ENCODE measurements around the gene MSRB3.
"Not testable (repeated sequence)": the region's sequence is repeated elsewhere in the genome, so short reads cannot be mapped to it uniquely, and the experiment has no call there.

The MSRB3 gene

DNA sequence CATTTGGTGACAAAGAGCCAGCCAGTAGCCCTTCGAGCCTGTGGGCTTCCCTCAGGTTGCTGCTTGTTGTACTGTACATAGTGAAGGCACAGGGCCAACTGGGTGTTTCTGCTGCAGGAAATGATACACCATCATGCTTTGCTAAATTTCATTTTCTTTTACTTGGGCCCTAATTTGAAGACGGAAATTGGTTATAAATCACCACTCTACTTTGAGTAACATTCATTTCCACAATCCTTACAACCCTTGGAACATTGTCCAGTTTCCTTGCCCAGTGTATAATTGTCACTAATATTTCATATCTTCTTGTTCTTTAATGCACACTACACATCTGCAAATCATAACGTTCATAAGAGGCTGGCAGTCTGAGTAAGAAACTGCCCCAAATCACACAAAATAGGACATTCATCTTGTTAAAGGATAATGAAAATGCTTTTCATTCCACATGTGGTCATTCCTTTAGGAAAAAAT lies 30.2 kb downstream of the MSRB3 start:
- Histone ChIP-seq H2BK5ac (ENCODE audit: low read length) (no peak overlapping the region), H3K27me3 (ENCODE audit: control insufficient read depth in 3 of 3, insufficient read depth in 3 of 3, low read depth in 1 of 3, low read length in 3 of 3) (no peaks in the 10 kb centered on the region), H3K4ac (ENCODE audit: low read length) (no peak overlapping the region), H3K18ac (ENCODE audit: low read length) (no peak overlapping the region), H2AK5ac (ENCODE audit: low read depth, low read length) (no peak overlapping the region), H2BK120ac (ENCODE audit: low read depth, low read length) (no peak overlapping the region), H2BK15ac (ENCODE audit: low read length) (no peak overlapping the region), H2AFZ (ENCODE audit: low read length) (no peak overlapping the region), H4K8ac (ENCODE audit: low read depth, low read length) (no peak overlapping the region), H3K4me1 (ENCODE audit: control insufficient read depth in 2 of 2, insufficient read depth in 1 of 2, low read depth in 1 of 2, low read length in 2 of 2) (peaks cover 0 to 5% of the 10 kb centered on the region in 2 donors), H3K27ac (replicated peaks; ENCODE audit: low read length) (no peak overlapping the region), H3K9me3 (replicated peaks in 1 of 2; ENCODE audit: control insufficient read depth in 2 of 2, insufficient read depth in 1 of 2, low read depth in 1 of 2, low read length in 2 of 2) (no peaks in the 10 kb centered on the region), H3K14ac (ENCODE audit: low read length) (no peak overlapping the region), H3K4me3 (ENCODE audit: low read length in 2 of 2) (no peak overlapping the region), H3K36me3 (replicated peaks in 1 of 2; ENCODE audit: control insufficient read depth in 2 of 2, insufficient read depth in 2 of 2, low read length in 2 of 2) (no peaks in the 10 kb centered on the region), H3K9ac (ENCODE audit: low read depth, low read length, poor library complexity) (no peak overlapping the region), H2BK12ac (ENCODE audit: low read length) (no peak overlapping the region), H3K79me1 (ENCODE audit: low read depth, low read length) (no peaks in the 10 kb centered on the region), H4K91ac (ENCODE audit: low read depth, low read length, poor library complexity) (no peak overlapping the region), H3K23ac (ENCODE audit: low read depth, low read length, poor library complexity) (no peak overlapping the region), H3K4me2 (ENCODE audit: insufficient read depth, low read length, poor library complexity, severe bottlenecking) (no peak overlapping the region)
- WGBS, 2 donors (ENCODE audit: extremely low coverage in 2 of 2, insufficient read length in 2 of 2, insufficient replicate concordance in 1 of 2) = no CpG with 5 or more reads among the region's 3 CpGs
- DNase-seq (ENCODE audit: low spot score) = no peak

DNA sequence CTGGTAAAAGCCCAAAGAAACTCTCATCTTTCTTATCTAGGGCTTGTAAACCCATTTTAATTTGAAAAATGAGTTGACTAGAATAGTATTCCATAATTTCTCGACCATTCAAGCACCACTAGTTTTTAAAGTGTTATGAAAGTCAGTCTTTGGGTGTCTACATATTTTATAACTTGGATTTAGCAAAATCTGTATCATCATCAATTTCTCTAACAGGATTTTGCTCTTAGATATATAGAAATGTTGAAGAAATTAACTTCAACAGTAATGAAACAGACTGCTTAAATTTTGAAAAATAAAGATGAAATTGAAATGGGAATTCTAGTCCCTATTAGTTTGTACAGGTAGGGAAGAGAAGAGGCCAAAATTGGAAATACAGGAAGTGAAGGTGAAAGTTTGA lies 32.8 kb downstream of the MSRB3 start:
- no CpG with 5 or more reads among the region's 1 CpG for WGBS, 2 donors (ENCODE audit: extremely low coverage in 2 of 2, insufficient read length in 2 of 2, insufficient replicate concordance in 1 of 2)
- H3K9ac ChIP-seq (ENCODE audit: low read depth, low read length, poor library complexity) = no peak overlapping the region

DNA sequence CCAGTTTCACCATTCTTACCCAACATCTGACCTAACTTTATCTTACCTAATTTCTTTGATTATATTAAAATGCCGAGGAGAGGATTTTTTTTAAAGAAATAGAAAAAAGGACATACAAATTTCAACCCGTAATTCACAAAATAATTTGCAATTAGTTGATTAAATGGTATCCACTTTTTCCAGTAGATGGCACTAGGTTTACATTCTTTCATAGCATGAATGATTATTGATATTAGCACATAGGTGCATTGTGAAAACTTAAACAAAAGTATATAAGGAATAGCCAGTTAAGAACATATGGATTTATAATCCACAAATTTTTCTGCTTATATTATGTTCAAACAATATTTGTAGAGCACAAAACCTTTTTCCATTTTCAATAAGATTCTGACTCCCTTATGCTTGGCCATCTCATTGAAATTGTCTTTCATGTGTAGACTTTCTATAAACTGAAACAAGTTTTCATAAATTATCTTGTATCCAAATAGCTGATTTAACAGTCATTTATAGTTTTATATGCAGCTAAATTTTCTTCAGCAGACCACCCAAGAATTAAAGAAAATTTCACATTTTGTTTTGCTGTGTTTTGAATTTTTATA lies 35.3 kb downstream of the MSRB3 start:
- Histone ChIP-seq H3K27me3 (ENCODE audit: control insufficient read depth in 3 of 3, insufficient read depth in 3 of 3, low read depth in 1 of 3, low read length in 3 of 3) (no peaks in the 10 kb centered on the region), H3K9me3 (replicated peaks in 1 of 2; ENCODE audit: control insufficient read depth in 2 of 2, insufficient read depth in 1 of 2, low read depth in 1 of 2, low read length in 2 of 2) (no peaks in the 10 kb centered on the region), H3K9ac (ENCODE audit: low read depth, low read length, poor library complexity) (no peak overlapping the region), H4K8ac (ENCODE audit: low read depth, low read length) (no peak overlapping the region), H3K4me2 (ENCODE audit: insufficient read depth, low read length, poor library complexity, severe bottlenecking) (no peak overlapping the region), H2BK15ac (ENCODE audit: low read length) (no peak overlapping the region), H3K4me1 (ENCODE audit: control insufficient read depth in 2 of 2, insufficient read depth in 1 of 2, low read depth in 1 of 2, low read length in 2 of 2) (no peaks in the 10 kb centered on the region), H3K18ac (ENCODE audit: low read length) (no peak overlapping the region), H2BK120ac (ENCODE audit: low read depth, low read length) (no peak overlapping the region), H3K4me3 (ENCODE audit: low read length in 2 of 2) (no peak overlapping the region), H2AFZ (ENCODE audit: low read length) (no peak overlapping the region), H3K27ac (replicated peaks; ENCODE audit: low read length) (no peak overlapping the region), H4K91ac (ENCODE audit: low read depth, low read length, poor library complexity) (no peak overlapping the region), H2BK12ac (ENCODE audit: low read length) (no peak overlapping the region), H3K79me1 (ENCODE audit: low read depth, low read length) (no peaks in the 10 kb centered on the region), H2AK5ac (ENCODE audit: low read depth, low read length) (no peak overlapping the region), H3K36me3 (replicated peaks in 1 of 2; ENCODE audit: control insufficient read depth in 2 of 2, insufficient read depth in 2 of 2, low read length in 2 of 2) (no peaks in the 10 kb centered on the region), H3K14ac (ENCODE audit: low read length) (no peak overlapping the region), H3K23ac (ENCODE audit: low read depth, low read length, poor library complexity) (no peak overlapping the region), H3K4ac (ENCODE audit: low read length) (no peak overlapping the region), H2BK5ac (ENCODE audit: low read length) (no peak overlapping the region)
- DNase-seq (ENCODE audit: low spot score) = no peak
- no CpG with 5 or more reads among the region's 2 CpGs for WGBS, 2 donors (ENCODE audit: extremely low coverage in 2 of 2, insufficient read length in 2 of 2, insufficient replicate concordance in 1 of 2)

More for the DNA sequence above, 32.8 kb downstream of the MSRB3 start:
- peaks cover 0 to 5% of the 10 kb centered on the region in 2 donors for H3K4me1 ChIP-seq (ENCODE audit: control insufficient read depth in 2 of 2, insufficient read depth in 1 of 2, low read depth in 1 of 2, low read length in 2 of 2)
- H2BK120ac ChIP-seq (ENCODE audit: low read depth, low read length) = no peak overlapping the region
- H4K91ac ChIP-seq (ENCODE audit: low read depth, low read length, poor library complexity) = no peak overlapping the region
- H3K4me2 ChIP-seq (ENCODE audit: insufficient read depth, low read length, poor library complexity, severe bottlenecking) = no peak overlapping the region
- H2AK5ac ChIP-seq (ENCODE audit: low read depth, low read length) = no peak overlapping the region
- H3K27ac ChIP-seq (replicated peaks; ENCODE audit: low read length) = no peak overlapping the region
- H3K18ac ChIP-seq (ENCODE audit: low read length) = no peak overlapping the region
- H3K14ac ChIP-seq (ENCODE audit: low read length) = no peak overlapping the region
- no peak for DNase-seq (ENCODE audit: low spot score)
- H4K8ac ChIP-seq (ENCODE audit: low read depth, low read length) = no peak overlapping the region
- no peak overlapping the region for H3K4me3 ChIP-seq (ENCODE audit: low read length in 2 of 2)
- no peaks in the 10 kb centered on the region for H3K79me1 ChIP-seq (ENCODE audit: low read depth, low read length)
- H2AFZ ChIP-seq (ENCODE audit: low read length) = no peak overlapping the region
- H2BK12ac ChIP-seq (ENCODE audit: low read length) = no peak overlapping the region
- H3K4ac ChIP-seq (ENCODE audit: low read length) = no peak overlapping the region
- no peaks in the 10 kb centered on the region for H3K36me3 ChIP-seq (replicated peaks in 1 of 2; ENCODE audit: control insufficient read depth in 2 of 2, insufficient read depth in 2 of 2, low read length in 2 of 2)
- no peaks in the 10 kb centered on the region for H3K9me3 ChIP-seq (replicated peaks in 1 of 2; ENCODE audit: control insufficient read depth in 2 of 2, insufficient read depth in 1 of 2, low read depth in 1 of 2, low read length in 2 of 2)
- no peak overlapping the region for H2BK5ac ChIP-seq (ENCODE audit: low read length)
- H3K23ac ChIP-seq (ENCODE audit: low read depth, low read length, poor library complexity) = no peak overlapping the region
- H2BK15ac ChIP-seq (ENCODE audit: low read length) = no peak overlapping the region
- no peaks in the 10 kb centered on the region for H3K27me3 ChIP-seq (ENCODE audit: control insufficient read depth in 3 of 3, insufficient read depth in 3 of 3, low read depth in 1 of 3, low read length in 3 of 3)

DNA sequence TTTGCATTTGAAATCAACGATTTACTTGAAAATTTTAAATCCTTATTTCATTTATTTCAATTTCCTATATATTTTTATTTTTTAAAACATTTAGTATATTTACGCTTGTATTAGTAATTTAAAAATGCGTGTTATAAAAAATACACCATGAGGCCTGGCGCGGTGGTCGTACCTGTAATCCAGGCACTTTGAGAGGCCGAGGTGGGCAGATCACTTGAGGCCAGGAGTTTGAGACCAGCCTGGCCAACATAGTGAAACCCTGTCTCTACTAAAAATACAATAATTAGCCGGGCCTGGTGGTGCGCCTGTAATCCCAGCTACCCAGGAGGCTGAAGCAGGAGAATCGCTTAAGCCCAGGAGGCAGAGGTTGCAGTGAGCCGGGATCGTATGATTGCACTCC lies 36.8 kb downstream of the MSRB3 start:
- H3K9ac ChIP-seq (ENCODE audit: low read depth, low read length, poor library complexity); H2BK12ac ChIP-seq (ENCODE audit: low read length); H2BK5ac ChIP-seq (ENCODE audit: low read length); H2BK15ac ChIP-seq (ENCODE audit: low read length); H3K18ac ChIP-seq (ENCODE audit: low read length); H3K27ac ChIP-seq (replicated peaks; ENCODE audit: low read length); H3K23ac ChIP-seq (ENCODE audit: low read depth, low read length, poor library complexity); DNase-seq (ENCODE audit: low spot score); H3K4me3 ChIP-seq (ENCODE audit: low read length in 2 of 2); H3K79me1 ChIP-seq (ENCODE audit: low read depth, low read length); H3K9me3 ChIP-seq (replicated peaks in 1 of 2; ENCODE audit: control insufficient read depth in 2 of 2, insufficient read depth in 1 of 2, low read depth in 1 of 2, low read length in 2 of 2); H4K91ac ChIP-seq (ENCODE audit: low read depth, low read length, poor library complexity); H4K8ac ChIP-seq (ENCODE audit: low read depth, low read length); H3K4me2 ChIP-seq (ENCODE audit: insufficient read depth, low read length, poor library complexity, severe bottlenecking); H2BK120ac ChIP-seq (ENCODE audit: low read depth, low read length); H3K36me3 ChIP-seq (replicated peaks in 1 of 2; ENCODE audit: control insufficient read depth in 2 of 2, insufficient read depth in 2 of 2, low read length in 2 of 2); H3K27me3 ChIP-seq (ENCODE audit: control insufficient read depth in 3 of 3, insufficient read depth in 3 of 3, low read depth in 1 of 3, low read length in 3 of 3); H3K4me1 ChIP-seq (ENCODE audit: control insufficient read depth in 2 of 2, insufficient read depth in 1 of 2, low read depth in 1 of 2, low read length in 2 of 2); H3K4ac ChIP-seq (ENCODE audit: low read length); H2AK5ac ChIP-seq (ENCODE audit: low read depth, low read length); H2AFZ ChIP-seq (ENCODE audit: low read length); H3K14ac ChIP-seq (ENCODE audit: low read length): not testable (repeated sequence)
- WGBS, 2 donors (ENCODE audit: extremely low coverage in 2 of 2, insufficient read length in 2 of 2, insufficient replicate concordance in 1 of 2) = 100% methylated on average over 1 of the region's 12 CpGs; no CpG with 5 or more reads in 1 of the 2 donors

All from neuronal stem cell (in vitro differentiated cells).